HG03025 (cell line): ENCODE results near the gene PIH1D1.

Source experiments
- ATAC-seq: cut with Tn5 transposase; IDR thresholded peaks from one replicate; pipeline ENCODE4 v1.9.1; 2021; ENCODE audit warnings: mild to moderate bottlenecking, moderate library complexity; ENCODE audit not compliant: unreplicated experiment, low FRiP score

Gene PIH1D1

GRCh38 chr19:49422407-49423070 is 29.1 kb downstream of the PIH1D1 start:
- no peak for ATAC-seq

GRCh38 chr19:49421878-49422202 is 29.8 kb downstream of the PIH1D1 start:
- no peak for ATAC-seq

- no peak for ATAC-seq
Measured at GRCh38 chr19:49421039-49421877, 30.4 kb downstream of the PIH1D1 start.

GRCh38 chr19:49420227-49420626 is 31.4 kb downstream of the PIH1D1 start:
- ATAC-seq, result no peak

- no peak for ATAC-seq
Measured at GRCh38 chr19:49419173-49419572, 32.4 kb downstream of the PIH1D1 start.

- ATAC-seq, result no peak
Measured at GRCh38 chr19:49418511-49418910, 33.1 kb downstream of the PIH1D1 start.

- ATAC-seq, result no peak
Measured at GRCh38 chr19:49417088-49417487, 34.5 kb downstream of the PIH1D1 start.

GRCh38 chr19:49415810-49416200 is 35.8 kb downstream of the PIH1D1 start:
- ATAC-seq, result no peak

- ATAC-seq, result no peak
Measured at GRCh38 chr19:49415102-49415809, 36.4 kb downstream of the PIH1D1 start.

GRCh38 chr19:49414256-49414655 is 37.4 kb downstream of the PIH1D1 start:
- ATAC-seq, result no peak

- no peak for ATAC-seq
Measured at GRCh38 chr19:49413348-49413747, 38.3 kb downstream of the PIH1D1 start.

GRCh38 chr19:49411681-49412326 is 39.8 kb downstream of the PIH1D1 start:
- ATAC-seq, result no peak

GRCh38 chr19:49409441-49410029 is 42.1 kb downstream of the PIH1D1 start:
- no peak for ATAC-seq

GRCh38 chr19:49408816-49409440 is 42.7 kb downstream of the PIH1D1 start:
- ATAC-seq, result no peak

GRCh38 chr19:49407482-49408015 is 44.1 kb downstream of the PIH1D1 start:
- no peak for ATAC-seq

GRCh38 chr19:49407079-49407478 is 44.5 kb downstream of the PIH1D1 start:
- ATAC-seq, result no peak

GRCh38 chr19:49403404-49404187 is 48.0 kb downstream of the PIH1D1 start:
- no peak for ATAC-seq

- ATAC-seq, result no peak
Measured at GRCh38 chr19:49400029-49400428, 51.6 kb downstream of the PIH1D1 start.

GRCh38 chr19:49398931-49399330 is 52.7 kb downstream of the PIH1D1 start:
- no peak for ATAC-seq
